ENCODE measurements around the gene SLFN14.

GRCh38 chr17:35578197-35578928 is 17.7 kb upstream of the SLFN14 start, which contains the start of gene PEX12:
- TF ChIP-seq, protein P1, sequence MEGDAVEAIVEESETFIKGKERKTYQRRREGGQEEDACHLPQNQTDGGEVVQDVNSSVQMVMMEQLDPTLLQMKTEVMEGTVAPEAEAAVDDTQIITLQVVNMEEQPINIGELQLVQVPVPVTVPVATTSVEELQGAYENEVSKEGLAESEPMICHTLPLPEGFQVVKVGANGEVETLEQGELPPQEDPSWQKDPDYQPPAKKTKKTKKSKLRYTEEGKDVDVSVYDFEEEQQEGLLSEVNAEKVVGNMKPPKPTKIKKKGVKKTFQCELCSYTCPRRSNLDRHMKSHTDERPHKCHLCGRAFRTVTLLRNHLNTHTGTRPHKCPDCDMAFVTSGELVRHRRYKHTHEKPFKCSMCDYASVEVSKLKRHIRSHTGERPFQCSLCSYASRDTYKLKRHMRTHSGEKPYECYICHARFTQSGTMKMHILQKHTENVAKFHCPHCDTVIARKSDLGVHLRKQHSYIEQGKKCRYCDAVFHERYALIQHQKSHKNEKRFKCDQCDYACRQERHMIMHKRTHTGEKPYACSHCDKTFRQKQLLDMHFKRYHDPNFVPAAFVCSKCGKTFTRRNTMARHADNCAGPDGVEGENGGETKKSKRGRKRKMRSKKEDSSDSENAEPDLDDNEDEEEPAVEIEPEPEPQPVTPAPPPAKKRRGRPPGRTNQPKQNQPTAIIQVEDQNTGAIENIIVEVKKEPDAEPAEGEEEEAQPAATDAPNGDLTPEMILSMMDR (IDR thresholded peaks at IDR 0.05; ENCODE audit: borderline replicate concordance, extremely low read depth, low read length, poor library complexity, severe bottlenecking): peak; percentile 24
- TF ChIP-seq EZH2 (IDR thresholded peaks at IDR 0.05; ENCODE audit: borderline replicate concordance, low read depth, low read length, severe bottlenecking): no peak
